Left renal cortex interstitium (tissue), 4 donors: ENCODE measurements around the gene TEPSIN. TPM values are rescaled to one million over a fixed set of nuclear protein-coding genes. Genes with fewer than 3 reads are reported as not detected.

Experiments
- DNase-seq, 4 donors: peaks; one replicate each; pipeline ENCODE4 v3.0.0-alpha.2; 2013; ENCODE audit warnings: low read depth in 4 of 4, low spot score in 2 of 4, missing footprints in 1 of 4
- polyA plus RNA-seq, 4 donors: library from polyadenylated mRNA; unstranded; fragments of 120-200 nt; gene quantifications; one replicate each; pipeline ENCODE4 v1.2.1, GENCODE V29; 2013; ENCODE audit not compliant: insufficient read length in 4 of 4

Gene TEPSIN
- polyA plus RNA-seq, 4 donors: 12.3 to 34.3 (median 21.0) TPM

GRCh38 chr17:81222906-81223761 lies 15.7 kb downstream of the TEPSIN start, which contains the start of gene CEP131:
CEP131 (minus strand) TSS chr17:81222965; CDS start chr17:81220056, 2,909 bp downstream.
- DNase-seq: peak; percentile 88 to 94 (median 92)

GRCh38 chr17:81222620-81222905 lies 16.3 kb downstream of the TEPSIN start:
- DNase-seq: no peak

GRCh38 chr17:81221842-81222619 lies 16.8 kb downstream of the TEPSIN start:
- DNase-seq: no peak

GRCh38 chr17:81221371-81221841 lies 17.4 kb downstream of the TEPSIN start:
- DNase-seq: no peak

GRCh38 chr17:81219476-81220180 lies 19.2 kb downstream of the TEPSIN start:
- no peak for DNase-seq

- no peak for DNase-seq
Measured at GRCh38 chr17:81218991-81219390, 19.9 kb downstream of the TEPSIN start.

- no peak for DNase-seq
Measured at GRCh38 chr17:81218459-81218858, 20.4 kb downstream of the TEPSIN start.

- no peak for DNase-seq
Measured at GRCh38 chr17:81217491-81217890, 21.4 kb downstream of the TEPSIN start.

GRCh38 chr17:81213978-81214377 lies 24.9 kb downstream of the TEPSIN start:
- no peak for DNase-seq

- DNase-seq: no peak
Measured at GRCh38 chr17:81212365-81212764, 26.5 kb downstream of the TEPSIN start.

- DNase-seq: no peak
Measured at GRCh38 chr17:81210868-81211267, 28.0 kb downstream of the TEPSIN start.

GRCh38 chr17:81210466-81210865 lies 28.4 kb downstream of the TEPSIN start:
- no peak for DNase-seq

GRCh38 chr17:81209141-81209540 lies 29.7 kb downstream of the TEPSIN start:
- no peak for DNase-seq

- no peak for DNase-seq
Measured at GRCh38 chr17:81208651-81209050, 30.2 kb downstream of the TEPSIN start.

GRCh38 chr17:81207610-81208581 lies 31.0 kb downstream of the TEPSIN start:
- no peak for DNase-seq

- DNase-seq: no peak
Measured at GRCh38 chr17:81206657-81207056, 32.2 kb downstream of the TEPSIN start.

- no peak for DNase-seq
Measured at GRCh38 chr17:81206166-81206565, 32.7 kb downstream of the TEPSIN start.

GRCh38 chr17:81204578-81204977 lies 34.3 kb downstream of the TEPSIN start:
- no peak for DNase-seq

GRCh38 chr17:81203136-81203535 lies 35.7 kb downstream of the TEPSIN start:
- DNase-seq: no peak

GRCh38 chr17:81202318-81202717 lies 36.5 kb downstream of the TEPSIN start:
- DNase-seq: no peak
